Cortex of kidney (tissue), 1 donor: ENCODE data around the gene DYTN.

Experiments used
- DNase-seq: peaks from one replicate; lab custom pipeline; 2025; lab: John Stamatoyannopoulos, UW

DYTN gene

DNA sequence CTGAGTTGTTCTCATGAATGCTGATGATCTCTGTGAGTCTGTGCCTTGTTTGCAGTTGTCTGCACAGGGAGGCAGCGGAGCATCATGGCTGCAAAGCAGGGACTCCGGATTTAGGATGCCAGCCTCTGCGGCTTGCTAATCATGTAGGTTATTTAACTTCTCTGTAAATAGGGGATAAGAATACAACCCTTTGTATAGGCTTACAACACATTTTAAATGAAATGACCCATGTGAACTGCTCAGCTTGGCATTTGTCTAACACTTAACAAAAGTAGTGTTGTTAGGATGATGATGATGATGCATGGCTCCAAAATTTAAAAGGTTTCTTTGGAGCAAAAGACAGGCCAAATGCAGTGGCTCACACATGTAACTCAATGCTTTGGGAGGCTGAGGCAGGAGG, 19.4 kb downstream of the DYTN start:
- no peak for DNase-seq

- DNase-seq = no peak
These were observed 21.3 kb downstream of the DYTN start for GRCh38 chr2:206696910-206697309.

DNA sequence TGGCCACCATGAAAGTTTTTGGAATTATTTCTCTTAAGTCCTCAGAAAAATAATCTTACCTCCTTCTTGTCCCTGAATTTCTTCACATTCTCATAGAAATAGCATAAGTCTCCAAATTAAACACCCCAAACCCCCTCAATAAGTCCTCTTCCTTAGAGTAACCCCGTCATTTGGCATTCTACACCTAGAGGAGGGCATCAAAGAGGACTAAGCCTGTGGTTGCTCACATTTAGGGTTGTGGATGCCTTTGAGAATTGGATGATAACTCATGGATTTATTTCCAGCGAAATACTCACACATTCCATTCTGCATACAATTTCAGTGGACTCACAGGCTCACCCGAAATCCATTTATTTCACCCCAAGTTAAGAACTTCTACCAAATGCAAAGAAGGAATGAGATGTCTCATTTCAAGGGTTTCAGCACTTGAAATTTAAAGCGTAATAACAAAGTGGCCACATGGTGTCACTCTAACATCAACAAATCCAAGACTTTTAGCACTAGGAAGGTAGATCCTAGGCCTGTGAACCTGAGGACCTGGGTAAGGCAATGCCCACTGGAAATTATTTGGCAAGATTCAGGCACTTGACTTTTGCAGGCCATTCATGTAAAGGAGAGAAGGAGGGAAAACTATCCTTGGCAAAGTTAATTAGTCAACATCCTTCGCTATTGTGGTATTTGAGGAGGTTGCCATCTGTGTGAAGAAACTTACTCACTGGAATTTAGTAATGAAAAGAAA, 24.6 kb downstream of the DYTN start:
- DNase-seq = no peak

- no peak for DNase-seq
These were observed 25.2 kb downstream of the DYTN start for GRCh38 chr2:206692971-206693370.

DNA sequence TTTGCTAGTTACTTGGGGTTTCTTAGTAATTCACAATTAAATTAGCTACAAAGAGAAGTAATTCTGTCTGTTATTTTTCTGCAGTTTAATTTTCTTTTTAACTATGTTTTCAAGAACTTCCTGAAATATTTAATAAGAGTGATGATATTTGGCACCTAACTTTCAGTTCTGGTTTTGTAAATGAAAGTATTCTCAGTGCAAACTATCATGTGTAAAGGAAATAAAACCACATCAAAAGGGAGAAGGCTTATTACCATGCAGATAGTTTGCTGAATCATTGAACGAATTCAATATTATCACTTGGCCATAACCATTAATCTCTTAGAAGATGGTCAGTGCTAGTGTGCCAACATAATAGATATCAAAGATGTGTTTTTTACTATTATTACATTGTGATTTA, 29.2 kb downstream of the DYTN start:
- no peak for DNase-seq

DNA sequence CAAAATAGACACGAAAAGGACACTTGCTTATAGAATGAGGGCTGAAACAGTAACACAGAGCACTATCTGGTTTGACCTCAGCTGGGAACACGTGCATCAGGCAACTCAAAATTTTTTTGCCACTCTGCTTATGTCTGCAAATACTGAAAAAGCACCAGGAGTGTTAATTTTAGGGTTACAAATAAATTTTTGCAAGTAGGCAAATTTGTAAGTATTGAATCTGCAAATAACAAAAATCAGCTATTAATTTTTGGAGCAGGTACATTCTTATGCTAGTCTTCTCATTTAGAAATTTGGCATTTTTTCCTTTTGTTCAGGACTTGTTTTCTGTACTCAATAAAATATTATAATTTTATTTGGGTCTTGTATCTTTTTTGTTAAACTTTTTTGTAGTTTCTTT, 29.7 kb downstream of the DYTN start:
- no peak for DNase-seq

- no peak for DNase-seq
These were observed 34.6 kb downstream of the DYTN start for GRCh38 chr2:206683546-206683945.

DNA sequence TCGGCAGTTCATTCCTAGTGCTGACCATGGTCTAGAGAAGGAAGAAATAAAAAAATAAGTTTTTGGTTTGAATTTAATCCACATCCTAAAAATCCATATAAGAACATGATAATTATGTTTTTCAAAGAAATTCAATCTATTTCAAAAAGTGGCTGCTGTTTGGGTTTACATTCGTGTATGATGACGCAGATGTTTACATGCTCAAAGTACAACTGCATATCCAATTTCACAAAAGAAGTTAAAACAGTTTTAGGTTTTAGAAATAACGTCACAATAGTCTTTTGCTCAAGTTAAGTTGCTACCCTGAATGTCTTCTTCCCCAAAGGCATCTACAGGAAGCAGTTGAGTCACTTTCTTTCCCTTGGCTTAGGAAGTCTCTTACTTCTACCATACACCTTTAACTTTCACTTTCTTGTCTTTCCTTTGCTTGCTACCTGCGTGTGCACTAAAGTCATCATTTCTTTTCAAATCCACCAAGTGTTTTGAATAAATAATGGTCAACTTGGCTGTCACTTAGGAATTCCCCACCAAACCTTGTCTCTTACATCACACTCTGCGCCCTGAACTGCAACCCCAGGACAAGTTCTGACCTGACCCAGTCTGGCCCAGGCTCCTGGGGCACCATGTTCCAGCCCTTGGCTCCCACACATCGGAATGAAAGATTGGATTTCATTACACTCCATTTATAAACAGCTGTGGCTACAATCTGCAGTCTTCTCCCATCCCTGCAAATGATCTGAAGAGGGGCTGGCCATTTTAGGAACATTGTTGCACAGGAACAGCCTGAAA, 47.5 kb downstream of the DYTN start:
- no peak for DNase-seq

- no peak for DNase-seq
These were observed 52.9 kb downstream of the DYTN start for GRCh38 chr2:206665251-206665650.

GRCh38 chr2:206657087-206657486, 61.1 kb downstream of the DYTN start:
- DNase-seq = no peak

DNA sequence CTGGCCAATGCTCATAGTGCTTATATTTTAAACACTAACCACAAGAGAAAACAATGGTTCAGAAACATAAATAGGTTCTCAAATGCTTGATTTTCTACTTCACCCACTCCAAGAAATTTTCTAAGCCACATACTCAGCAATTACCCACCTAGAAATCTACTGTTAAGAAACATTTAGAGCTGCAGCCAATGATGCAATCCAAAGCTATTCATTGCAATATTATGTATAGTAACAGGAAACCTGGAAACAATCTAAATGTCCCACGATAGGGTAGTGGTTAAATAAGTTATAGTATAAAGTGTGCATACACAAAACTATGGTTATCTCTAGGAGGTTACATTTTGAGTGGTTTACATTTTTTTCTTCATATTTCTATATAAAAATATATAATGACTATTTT, 70.2 kb downstream of the DYTN start:
- DNase-seq = no peak

- DNase-seq = no peak
These were observed 75.8 kb downstream of the DYTN start, which contains the start of gene FAM237A for GRCh38 chr2:206642075-206643025. Gene FAM237A, plus strand, starts transcription at chr2:206642487. Its CDS starts 1,750 bp downstream, at chr2:206644237.

GRCh38 chr2:206641226-206641625, 77.0 kb downstream of the DYTN start:
- no peak for DNase-seq

DNA sequence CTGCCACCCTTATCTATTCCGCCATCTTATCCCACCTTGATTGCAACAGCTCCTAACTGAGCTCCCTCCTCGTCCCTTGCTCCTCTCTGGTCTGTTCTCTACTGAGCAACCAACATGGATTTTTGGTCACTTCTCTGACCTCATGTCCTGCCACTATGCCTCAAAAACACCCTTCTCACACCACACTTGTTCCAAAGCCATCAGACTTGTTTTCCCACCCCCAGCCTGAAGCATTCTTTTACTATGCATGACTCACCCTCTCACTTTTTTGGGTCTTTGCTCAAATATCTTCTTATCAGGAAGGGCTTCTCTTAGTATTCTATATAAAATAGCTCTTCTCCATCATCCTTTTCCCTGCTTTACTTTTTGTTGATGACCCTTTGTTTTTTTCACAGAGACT, 78.6 kb downstream of the DYTN start:
- DNase-seq = no peak

- no peak for DNase-seq
These were observed 83.2 kb downstream of the DYTN start for GRCh38 chr2:206635015-206635414.

- DNase-seq = no peak
These were observed 86.9 kb downstream of the DYTN start for GRCh38 chr2:206631340-206631739.

GRCh38 chr2:206627632-206628031, 90.6 kb downstream of the DYTN start:
- DNase-seq = no peak

GRCh38 chr2:206626108-206626507, 92.1 kb downstream of the DYTN start:
- DNase-seq = no peak

DNA sequence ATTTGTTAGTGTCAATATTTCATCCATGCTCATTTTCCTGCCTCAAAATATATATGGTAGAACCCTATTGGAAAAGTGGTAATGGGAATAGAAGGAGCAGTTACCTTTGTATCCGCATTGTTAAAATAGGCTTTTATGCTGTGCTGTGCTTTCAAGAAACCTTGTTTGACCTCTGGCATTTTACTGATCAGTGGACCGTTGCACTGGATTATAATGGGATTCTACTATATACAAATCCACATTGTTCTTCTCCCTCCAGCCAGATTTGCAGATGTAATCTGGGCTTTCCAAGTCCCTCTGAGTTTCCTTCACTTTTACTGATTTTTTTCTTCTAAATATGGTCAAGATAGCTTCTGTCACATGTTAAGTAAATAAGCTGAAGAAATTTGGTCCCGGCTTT, 99.2 kb downstream of the DYTN start:
- no peak for DNase-seq

DNA sequence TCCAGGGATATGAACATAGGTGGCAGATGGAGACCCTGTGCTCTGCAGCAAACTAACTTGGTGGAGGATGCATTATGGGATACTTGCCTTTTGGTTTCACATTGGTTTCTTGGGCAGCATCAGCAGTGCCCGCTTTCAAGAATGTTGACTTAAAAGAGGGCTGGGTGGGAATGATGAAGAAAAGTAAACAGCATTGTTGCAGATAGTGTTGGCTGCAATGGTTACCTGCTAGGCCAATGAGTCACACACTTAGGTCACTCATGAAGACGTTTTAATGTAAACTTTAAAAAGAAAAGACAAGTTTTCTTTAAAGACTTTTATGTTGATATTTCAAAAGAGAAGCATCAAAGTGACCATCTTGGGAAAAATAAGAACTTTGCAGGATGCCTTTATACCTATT, 102.0 kb downstream of the DYTN start:
- DNase-seq = no peak

DNA sequence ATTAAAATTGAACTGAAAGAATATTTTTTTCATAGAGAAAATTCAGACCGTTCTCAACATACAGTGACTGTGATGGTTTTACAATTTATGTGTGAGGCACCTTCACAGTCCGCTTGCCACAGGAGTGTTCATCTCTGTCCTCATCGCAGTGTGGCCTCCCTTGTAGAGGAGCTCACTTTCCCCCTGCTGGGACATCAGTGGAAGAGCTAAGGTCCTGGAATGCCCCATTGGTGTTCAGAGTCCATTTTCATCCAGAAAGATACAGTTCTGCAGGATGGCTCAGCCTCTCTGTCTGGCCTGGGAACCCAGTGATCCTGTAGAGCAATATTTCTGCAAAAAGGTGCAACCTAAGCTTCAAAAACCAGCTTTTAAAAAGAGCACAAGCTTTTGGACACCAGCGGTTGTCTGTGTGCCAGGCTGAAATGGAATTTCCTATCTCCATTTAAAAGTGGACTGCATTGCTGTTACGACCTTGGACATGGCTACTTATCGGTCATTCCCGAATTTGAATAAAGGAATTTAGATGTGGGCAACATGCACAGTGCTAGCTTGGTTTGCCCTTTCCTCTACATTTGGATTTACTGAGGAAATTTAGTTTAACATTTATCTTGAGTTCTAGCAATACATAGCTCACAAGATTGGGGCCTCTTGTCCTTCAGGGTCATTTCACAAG, 102.6 kb downstream of the DYTN start:
- DNase-seq = no peak

- DNase-seq = no peak
These were observed 103.4 kb downstream of the DYTN start for GRCh38 chr2:206614811-206615210.
